Stimulated activated CD8-positive, alpha-beta memory T cell treated with anti-CD3 and anti-CD28 coated beads, Interleukin-2, amount 100 ng/mL, for 48 hours (primary cell): Measurements from ENCODE around the gene RNASEH2A.

Experiments
- DNase-seq, 2 donors: peaks; one replicate each; pipeline ENCODE4 v3.0.0-alpha.2; 2020; ENCODE audit warnings: low read depth in 2 of 2

Gene RNASEH2A

DNA sequence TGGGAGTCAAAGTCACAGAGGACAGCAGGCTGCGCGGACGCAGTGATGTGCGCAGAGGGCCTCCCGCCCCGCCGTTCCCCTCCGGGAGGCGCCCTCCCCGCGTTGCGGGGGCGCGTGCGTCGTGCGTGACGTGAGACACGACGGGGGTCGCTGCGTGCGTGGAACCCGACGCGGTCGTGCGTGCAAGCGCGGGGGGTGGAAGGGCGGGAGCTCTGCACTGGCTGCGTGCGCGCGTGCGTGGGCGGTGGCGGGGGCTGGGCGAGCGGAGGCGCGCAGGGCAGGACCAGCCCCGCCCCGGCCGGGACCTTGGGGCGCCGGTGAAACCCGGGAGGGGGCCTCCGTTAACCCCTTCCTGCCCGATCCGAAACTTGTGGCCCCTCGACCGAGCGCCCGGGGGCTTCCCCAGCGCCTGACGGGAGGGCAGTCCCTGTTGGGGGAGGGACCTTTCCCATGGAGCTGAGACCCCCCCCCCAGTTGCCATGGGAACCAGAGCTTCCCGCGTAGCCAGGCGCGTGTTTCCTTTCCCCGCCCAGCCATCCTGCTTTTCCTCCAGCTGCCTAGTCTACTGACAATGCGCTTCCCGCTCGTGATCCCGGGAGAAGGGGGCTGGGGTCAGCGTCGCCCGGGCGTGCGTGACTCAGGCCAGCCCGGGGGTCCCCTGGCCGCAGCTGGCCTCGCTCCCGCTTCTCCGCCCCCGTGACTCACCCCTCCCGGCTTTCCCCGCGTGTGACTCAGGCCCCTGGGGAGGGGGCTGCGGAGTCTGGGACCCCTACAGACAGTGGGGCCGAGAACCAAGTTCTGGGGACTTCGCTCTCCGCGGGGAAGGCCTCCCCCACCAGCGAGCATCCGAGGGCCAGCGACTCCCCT is 23.7 kb upstream of the RNASEH2A start:
- peak; percentile 89 to 95 for DNase-seq

GRCh38 chr19:12783291-12783848 is 23.0 kb upstream of the RNASEH2A start:
- peak in 1 of 2 donors; percentile 71 for DNase-seq

DNA sequence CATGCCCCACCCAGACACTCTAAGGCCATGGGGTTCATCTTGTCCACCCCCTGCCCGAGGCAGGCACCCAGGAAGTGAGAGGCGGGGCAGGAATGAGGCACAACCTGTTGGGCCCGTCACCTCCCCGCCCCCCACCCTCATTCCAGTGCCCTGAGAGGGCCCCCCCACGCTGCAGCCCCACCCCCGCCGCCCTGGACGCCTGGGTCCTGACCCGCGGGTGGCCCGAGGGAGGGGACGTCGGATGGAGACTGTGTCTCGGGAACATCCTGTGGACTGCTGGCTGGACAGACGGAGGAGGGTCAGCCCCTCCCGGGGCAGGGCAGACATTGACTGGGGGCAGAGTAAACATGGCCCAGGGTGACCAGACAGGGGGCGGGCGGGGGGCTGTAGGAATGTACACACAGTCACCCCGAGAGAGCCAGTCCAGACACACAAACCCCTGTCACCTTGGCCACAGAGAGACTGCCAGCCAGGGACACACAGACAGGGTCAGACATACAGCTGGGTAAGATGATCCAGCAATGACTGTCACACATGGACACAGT is 22.5 kb upstream of the RNASEH2A start:
- DNase-seq, result no peak

DNA sequence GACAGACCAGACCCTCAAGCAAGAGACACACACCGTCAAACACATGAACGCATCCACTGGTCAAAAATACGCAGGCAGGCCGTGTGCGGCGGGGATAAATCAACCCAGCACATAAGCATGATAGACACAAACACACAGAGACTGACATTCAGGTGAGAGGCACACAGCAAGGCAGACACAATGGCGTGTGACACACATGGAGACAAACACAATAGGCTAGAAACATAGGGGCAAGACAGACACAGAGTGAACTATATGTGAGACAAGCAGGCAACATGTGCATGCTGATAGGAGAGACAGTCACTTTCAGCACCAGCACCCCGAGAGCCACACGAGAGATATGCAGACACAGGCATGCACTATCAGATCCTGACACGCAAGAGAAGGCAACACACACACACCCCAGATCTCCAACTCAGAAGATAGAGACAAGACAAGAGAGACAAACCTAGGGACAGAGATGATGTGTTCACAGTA is 22.0 kb upstream of the RNASEH2A start:
- DNase-seq, result no peak

GRCh38 chr19:12784871-12785430 is 21.4 kb upstream of the RNASEH2A start:
- DNase-seq, result no peak

- no peak for DNase-seq
Measured at GRCh38 chr19:12785431-12786031, 20.9 kb upstream of the RNASEH2A start.

DNA sequence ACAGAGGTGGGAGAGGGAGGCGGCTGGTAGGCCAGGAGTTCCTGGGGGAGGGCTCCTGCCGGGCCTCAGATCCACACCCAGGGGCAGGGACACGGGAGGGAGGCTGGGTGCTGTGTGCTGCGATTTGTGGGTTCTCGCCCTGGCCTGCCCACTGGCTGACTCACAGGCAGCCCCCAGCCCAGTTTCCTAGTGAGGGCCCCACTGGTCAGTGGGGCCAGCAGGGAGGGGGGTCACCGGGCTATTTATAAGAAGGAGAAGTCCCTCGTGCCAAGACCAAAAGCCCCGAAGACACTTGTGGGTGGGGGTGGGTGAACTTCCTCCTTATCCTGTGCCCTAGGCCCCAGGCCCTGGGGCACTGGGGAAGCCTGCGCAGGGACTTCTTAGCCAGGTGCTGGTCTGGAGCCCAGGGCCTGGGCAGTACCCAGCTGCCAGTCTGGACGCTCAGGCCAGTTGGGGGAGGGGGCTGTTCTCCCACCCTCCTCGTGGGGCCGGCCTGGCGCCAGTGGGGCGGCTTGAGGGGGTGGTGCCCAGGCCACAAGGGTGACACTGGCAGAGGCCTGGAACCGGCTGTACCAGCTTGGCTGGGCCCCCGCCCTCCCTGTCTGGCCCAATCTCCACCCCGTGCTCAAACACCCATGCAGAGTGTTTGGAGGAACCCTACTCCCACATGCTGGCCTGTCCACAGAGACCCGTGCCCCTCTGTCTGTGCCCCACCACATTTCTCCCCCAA is 20.1 kb upstream of the RNASEH2A start:
- no peak for DNase-seq

- DNase-seq, result no peak
Measured at GRCh38 chr19:12786952-12787351, 19.4 kb upstream of the RNASEH2A start.

- no peak for DNase-seq
Measured at GRCh38 chr19:12787458-12787857, 18.9 kb upstream of the RNASEH2A start.

- DNase-seq, result no peak
Measured at GRCh38 chr19:12788042-12788681, 18.2 kb upstream of the RNASEH2A start.

DNA sequence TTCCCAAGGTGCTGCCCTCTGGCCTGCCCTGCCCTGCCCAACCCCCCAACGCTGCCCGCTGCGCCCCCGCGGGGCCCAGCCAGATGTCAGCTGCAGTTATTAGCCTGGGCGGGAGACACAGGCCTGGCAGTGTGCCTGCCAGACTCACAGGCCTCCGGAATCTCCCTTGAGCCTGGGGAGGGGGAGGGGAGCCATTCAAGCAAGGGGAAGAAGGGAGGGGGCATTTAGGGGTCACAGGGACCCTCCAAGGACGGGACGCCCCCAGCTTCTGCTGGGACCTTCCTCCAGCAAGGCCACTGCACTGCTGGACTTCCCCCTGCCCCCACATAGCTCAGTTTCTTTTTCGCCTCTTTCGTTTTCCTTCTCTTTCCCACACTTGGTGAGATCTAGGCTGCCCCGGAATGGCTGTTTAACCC is 17.7 kb upstream of the RNASEH2A start:
- no peak for DNase-seq

DNA sequence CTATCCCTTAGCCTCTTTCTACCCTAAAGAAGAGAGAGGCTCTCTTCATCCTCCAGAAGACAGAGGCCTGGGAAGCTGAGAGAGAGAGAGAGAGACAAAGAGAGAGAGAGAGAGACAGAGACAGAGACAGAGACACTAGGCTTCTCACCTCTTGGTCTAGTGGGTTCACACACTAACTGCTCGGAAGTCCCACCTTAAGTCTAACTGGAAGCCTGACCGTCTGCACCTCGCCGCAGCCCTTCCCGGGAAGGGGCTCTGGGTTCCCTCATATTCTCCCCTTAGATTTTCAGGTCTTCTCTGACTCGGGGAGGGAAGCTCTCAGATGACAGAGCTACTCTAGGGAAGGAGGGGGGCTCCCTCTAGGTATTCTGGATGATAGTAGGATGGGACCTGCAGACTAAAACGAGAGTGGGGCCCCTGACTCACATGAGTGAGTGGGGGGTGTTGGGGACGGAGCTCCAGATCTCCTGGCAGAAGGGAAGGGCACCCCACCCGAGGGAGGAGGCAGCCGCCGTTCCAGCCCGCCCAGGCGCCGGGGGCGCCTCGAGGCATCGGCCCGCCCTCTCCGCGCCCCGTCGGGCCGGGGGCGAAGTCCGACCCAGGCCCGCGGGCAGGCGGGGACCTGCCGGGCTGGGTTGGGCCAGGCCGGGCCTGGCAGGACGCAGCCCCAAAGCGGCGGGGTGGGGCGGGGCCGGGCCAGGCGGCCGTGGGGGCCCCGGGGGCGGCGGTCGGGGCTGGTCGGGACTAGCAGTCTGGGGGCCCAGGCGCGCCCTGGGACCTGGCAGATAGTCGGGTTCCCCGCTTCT is 17.1 kb upstream of the RNASEH2A start:
- DNase-seq, result no peak

DNA sequence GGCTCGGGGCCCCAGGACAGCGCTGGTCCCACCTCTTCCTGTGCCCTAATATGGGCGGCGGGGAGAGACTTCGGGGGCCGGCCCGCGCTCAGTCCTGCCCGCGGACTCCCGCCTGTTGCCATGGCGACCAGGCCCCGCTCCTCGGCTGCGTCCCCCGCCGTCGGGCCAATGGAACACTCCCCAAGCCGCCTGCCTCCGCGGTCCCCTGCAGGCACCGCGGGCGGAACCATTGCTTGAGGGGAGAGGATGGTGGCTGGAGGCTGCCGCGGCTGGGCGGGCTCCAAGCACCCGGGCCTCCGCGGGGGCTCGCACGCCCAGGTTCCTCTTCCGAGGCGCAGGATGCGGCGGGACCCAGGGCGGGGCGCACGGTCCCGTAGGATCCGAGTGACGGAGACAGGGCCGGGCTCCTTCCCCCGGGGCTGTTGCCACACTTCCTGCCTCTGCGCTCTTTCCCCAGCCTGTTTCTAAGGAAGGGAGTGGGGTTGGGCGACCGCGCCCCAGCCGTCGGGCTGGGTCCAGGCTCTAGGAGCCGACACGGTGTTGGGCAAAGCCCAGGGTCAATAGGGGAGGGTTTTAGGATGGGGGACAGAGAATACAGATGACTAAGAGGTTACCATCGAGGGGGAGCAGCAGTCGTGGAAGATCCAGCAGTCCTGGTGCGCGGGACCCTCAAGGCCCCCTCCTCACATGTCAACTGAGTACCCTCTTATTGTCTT is 16.3 kb upstream of the RNASEH2A start:
- DNase-seq, result peak; percentile 97 to 99

GRCh38 chr19:12790628-12791344 is 15.6 kb upstream of the RNASEH2A start:
- no peak for DNase-seq

GRCh38 chr19:12791345-12792050 is 14.9 kb upstream of the RNASEH2A start, which contains the start of gene JUNB:
TSS of gene JUNB (plus strand) at chr19:12791486. CDS start at chr19:12791772, 286 bp downstream.
- DNase-seq, result peak; percentile 94 to 95

DNA sequence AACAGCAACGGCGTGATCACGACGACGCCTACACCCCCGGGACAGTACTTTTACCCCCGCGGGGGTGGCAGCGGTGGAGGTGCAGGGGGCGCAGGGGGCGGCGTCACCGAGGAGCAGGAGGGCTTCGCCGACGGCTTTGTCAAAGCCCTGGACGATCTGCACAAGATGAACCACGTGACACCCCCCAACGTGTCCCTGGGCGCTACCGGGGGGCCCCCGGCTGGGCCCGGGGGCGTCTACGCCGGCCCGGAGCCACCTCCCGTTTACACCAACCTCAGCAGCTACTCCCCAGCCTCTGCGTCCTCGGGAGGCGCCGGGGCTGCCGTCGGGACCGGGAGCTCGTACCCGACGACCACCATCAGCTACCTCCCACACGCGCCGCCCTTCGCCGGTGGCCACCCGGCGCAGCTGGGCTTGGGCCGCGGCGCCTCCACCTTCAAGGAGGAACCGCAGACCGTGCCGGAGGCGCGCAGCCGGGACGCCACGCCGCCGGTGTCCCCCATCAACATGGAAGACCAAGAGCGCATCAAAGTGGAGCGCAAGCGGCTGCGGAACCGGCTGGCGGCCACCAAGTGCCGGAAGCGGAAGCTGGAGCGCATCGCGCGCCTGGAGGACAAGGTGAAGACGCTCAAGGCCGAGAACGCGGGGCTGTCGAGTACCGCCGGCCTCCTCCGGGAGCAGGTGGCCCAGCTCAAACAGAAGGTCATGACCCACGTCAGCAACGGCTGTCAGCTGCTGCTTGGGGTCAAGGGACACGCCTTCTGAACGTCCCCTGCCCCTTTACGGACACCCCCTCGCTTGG is 14.1 kb upstream of the RNASEH2A start:
- peak; percentile 53 to 59 for DNase-seq

GRCh38 chr19:12792853-12793289 is 13.5 kb upstream of the RNASEH2A start:
- no peak for DNase-seq
